NCI-H1092 (cell line): ENCODE data around the gene ETHE1.
A peak's percentile ranks its signal among the peaks of the same experiment; 100 is the strongest.

ENCODE experiments used
- DNase-seq: peaks from one replicate; lab custom pipeline; 2025; lab: John Stamatoyannopoulos, UW

Gene ETHE1

DNA sequence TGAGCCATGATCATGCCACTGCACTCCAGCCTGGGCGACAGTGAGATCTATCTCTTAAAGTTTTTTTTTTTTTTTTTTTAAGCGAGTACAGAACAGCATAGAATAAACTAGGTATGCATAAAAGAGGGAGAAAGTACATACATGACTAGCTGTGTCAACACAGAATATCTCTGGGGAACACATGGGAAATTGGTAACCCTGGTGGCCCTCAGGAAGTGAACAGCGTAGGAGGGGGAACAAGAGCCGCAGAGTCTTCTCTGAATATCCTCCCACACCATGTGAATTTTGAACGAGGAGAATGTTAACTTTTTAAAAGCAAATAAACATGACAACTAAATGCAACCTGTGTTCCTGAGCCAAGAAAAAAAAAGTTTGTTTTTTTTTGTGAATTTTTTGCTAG is 37.7 kb downstream of the ETHE1 start:
- no peak for DNase-seq

DNA sequence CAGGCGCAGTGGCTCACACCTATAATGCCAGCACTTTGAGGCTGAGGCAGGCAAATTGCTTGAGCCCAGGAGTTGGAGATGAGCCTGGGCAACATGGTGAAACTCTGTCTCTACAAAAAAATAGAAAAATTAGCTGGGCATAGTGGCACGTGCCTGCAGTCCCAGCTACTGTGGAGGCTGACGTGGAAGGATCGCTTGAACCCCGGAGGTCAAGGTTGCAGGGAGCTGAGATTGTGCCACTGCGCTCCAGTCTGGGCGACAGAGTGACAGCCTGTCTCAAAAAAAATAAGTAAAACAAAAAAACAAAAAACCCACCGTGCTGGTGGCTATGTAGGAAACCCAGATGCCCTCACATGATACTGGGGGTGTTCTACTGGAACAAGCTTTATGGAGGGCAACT is 38.8 kb downstream of the ETHE1 start:
- no peak for DNase-seq

DNA sequence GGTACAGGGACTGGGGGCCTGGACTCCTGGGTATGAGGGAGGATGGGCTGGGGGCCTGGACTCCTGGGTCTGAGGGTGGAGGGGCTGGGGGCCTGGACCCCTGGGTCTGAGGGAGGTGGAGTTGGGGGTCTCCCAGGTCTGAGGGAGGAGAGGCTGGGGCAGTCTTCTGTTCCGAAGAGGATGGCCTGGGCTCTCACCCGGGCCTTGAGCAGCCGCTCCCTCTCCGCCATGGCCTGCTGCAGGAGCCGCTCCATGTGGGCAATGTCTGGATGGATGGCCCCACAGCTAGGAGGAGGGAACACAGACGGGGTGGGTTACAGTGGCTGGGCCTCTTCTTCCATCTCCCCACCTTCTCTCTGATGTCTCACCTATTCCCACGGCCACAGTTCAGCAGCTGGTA is 40.6 kb downstream of the ETHE1 start:
- DNase-seq: no peak

DNA sequence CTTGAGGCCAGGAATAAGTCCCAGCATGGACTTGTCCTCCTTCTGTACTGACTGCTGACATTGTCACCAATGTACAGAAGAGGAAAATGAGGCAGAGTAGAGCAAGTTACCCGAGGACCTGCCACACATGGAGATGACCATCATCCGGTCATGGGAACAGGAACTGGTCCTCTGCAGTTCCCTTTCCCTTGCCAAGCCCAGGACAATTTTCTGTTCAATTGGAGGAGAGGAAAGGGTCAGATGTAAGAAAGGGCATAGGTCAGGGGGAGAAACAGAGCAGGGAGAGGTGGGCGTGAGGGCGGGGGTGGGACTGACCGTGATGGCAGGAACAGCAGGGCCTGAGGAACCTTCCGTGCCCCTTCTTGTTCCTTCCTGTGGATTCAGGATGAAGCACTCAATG is 41.0 kb downstream of the ETHE1 start:
- no peak for DNase-seq

DNA sequence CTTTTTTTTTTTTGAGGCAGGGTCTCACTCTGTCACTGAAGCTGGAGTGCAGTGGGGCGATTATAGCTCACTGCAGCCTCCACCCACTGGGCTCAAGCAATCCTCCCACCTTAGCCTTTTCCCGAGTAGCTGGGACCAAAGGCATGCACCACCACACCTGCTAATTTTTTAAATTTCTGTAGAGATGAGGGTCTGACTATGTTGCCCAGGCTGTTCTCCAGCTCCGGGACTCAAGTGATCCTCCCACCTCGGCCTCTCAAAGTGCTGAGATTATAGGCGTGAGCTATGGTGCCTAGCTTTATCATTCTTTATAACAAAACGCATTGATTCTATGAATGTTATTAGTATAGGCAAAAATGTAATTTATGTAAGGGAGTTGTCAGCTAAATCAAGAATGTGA is 43.7 kb downstream of the ETHE1 start:
- DNase-seq: no peak

DNA sequence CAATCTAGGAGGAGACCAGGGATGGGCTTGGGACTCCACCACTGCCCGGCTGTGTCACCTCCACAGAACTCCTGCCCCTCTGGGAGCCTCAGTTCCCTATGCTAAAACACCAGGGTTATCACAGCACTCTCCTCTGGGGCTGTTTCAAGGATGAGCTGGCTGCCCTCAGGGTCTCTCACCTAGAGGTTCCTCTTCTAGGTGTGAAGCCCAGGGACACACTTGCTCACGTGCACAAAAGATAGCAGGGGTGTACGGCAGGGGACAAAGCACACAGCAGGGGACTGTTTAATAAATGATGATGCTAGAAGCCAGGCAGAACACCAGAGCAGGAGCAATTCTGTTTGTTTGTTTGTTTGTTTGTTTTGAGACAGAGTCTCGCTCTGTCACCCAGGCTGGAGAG is 44.8 kb downstream of the ETHE1 start:
- DNase-seq: no peak

DNA sequence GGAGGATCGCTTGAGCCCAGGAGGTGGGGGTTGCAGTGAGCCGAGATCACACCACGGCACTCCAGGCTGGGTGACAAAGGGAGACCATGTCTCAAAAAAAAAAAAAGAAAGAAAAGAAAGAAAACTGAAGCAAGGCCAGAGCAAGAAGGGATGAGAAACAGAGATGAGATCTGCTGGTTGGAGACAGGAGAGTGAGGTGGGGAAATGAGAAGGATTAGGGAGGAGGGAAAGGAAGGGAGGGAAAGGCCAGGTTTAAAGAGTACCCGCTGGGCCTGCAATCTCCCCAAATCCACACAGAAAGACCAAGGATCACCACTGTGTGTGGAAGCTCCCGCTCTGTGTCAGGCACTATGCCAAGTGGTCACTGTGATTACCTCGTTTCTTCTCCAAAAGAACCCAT is 45.3 kb downstream of the ETHE1 start:
- no peak for DNase-seq

DNA sequence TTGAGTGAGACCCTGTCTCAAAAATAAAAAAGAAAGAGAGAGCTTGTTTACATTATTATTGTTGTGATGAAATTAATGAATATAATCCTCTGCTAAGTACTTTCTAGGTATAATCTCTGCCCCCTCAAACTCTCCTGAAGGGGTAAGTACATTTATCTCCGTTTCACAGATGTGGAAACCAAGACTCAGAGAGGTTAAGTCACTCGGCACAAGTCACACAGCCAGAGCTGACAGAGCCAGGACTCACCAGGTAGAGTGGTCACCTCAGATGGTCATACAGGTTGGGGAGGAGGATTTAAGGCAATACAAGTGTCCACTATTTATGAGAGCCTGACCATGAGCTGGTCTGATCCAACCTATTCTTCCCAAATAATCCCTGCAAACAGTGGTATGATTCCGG is 46.4 kb downstream of the ETHE1 start:
- DNase-seq: no peak

DNA sequence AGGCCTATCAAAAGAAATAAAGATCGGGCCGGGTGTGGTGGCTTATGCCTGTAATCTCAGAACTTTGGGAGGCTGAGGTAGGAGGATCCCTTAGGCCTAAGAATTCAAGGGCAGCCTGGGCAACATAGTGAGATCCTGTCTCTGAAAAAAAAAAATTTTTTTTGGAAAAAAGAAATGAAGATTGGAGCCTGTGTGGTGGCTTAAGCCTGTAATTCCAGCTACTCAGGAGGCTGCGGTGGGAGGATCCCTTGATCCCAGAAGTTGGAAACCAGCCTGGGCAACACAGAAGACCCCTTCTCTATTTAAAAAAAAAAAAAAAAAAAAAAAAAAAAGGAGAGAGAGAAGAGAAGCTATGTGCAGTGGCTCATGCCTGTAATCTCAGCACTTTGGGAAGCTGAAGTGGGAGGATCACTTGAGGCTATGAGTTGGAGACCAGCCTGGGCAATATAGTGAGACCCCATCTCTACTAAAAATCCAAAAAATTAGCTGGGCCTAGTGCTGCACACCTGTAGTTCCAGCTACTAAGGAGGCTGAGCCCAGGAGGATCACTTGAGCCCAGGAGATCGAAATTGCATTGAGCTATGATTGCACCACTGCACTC is 46.9 kb downstream of the ETHE1 start:
- no peak for DNase-seq

DNA sequence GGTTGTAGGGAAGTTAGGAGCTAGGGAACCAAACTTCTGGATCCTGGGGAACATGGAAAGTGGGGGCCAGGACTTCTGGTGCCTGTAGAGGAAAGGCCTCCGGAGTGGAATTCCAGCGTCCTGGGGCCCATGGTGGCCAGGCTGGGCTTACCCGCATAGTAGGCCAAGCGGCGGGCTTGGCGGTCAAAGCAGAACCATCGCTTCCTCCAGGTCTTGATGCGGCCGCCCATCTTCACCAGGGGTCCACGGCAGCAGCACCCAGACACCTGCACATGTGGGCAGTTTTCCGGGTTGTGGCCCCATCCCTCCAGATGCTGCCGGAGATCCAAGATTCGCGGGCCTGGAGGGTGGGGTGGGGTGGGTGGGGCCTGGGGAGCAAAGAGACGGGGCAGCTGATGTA is 47.8 kb downstream of the ETHE1 start:
- no peak for DNase-seq

DNA sequence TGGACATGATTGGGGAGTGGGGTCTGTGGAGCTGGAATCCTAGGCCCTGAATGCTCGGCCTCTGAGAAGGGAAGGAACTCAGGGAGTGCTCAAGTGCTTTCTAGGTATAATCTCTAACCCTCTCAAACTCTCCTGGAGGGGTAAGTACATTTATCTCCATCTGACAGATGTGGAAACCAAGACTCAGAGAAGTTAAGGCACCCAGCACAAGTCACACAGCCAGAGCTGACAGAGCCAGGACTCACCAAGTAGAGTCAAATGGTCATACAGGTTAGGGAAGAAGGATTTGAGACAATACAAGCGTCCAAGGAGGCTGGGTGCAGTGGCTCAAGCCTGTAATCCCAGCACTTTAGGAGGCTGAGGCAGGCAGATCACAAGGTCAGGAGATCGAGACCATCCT is 48.7 kb downstream of the ETHE1 start:
- no peak for DNase-seq

DNA sequence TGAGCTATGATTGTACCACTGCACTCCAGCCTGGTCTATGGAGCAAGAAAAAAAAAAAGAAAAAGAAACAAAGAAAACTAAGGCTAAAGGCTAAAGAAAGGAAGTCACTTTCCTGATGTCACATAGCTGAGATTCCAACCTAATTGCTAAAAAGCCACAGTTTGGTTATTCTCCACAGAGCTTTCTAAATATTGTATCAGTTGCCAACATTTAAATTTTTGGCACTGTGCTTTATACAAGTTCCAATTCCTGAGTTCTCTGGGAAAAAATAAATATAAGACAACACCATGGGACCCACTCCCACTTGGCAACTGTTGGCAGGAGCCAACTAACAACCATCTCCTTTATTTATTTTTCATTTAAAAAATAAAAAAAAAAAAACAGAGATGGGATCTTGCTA is 50.4 kb downstream of the ETHE1 start:
- DNase-seq: no peak

DNA sequence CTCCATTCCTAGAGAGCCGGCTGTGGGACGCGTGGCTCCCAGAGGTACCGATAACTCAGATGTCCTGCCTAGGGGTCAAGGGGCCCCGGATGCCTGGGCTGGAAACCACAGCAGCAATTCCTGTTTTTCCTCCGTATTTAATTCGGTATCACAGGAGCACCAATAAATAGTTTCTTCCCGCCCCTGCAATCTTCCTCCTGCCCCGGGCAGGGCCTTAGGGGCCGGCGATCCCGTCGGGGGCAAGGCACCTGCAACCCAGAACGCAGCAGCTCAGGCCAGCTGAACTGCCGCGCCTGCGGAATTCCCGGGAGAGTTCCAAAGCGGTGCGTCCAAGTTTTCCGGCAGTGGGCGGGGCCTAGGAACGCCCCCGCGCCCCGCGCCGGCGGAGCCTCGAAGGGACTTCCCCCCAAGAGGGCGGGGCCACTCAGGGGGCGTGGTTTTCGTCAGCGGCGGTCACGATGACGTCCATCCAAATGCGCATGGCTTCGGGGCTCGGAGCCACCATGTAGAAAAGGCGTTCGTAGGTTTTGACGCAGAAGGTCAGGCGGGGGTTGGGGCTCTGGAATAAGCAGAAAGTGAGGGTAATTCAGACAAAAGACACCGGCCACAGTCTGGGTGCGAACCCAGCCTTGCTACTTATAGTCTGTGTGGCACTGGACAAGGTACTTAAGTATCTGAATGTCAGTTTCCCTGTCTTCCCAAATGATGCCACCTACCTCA is 51.9 kb downstream of the ETHE1 start:
- DNase-seq: peak; percentile 78

DNA sequence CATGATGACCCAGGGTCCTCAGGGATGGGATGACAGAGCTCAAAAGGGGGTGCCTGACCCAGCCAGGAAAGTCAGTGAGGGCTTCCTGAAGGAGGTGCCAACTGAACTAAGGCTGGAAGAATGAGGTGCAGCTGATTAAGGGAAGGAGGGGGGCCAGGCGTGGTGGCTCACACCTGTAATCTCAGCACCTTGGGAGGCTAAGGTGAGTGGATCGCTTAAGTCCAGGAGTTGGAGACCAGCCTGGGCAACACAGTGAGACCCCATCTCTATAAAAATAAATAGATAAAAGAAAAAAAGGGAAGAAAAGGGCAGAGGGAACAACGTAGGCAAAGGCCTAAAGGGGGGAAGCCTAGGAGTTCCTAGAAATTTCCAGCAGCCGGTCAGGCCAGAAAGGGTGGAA is 52.5 kb downstream of the ETHE1 start:
- DNase-seq: no peak

DNA sequence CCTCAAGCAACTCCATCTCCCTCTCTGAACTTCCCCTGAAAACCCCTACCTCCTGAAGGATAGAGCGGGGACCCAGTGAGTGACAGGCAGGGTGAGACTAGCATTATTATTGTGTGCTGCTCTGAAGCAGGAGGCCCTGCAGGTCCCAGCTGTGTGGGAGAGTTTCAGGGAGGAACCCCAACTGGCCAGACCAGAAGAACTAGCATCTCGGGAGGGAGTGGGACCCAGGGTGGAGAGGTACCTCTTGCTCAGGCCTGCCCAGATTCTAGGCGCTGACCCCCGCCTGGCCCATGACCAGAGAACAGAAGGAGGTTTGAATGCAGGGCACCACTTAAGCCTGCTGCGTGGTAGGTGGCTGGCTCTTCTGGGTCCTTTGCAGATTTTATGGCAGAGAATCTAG is 55.9 kb downstream of the ETHE1 start:
- DNase-seq: no peak

DNA sequence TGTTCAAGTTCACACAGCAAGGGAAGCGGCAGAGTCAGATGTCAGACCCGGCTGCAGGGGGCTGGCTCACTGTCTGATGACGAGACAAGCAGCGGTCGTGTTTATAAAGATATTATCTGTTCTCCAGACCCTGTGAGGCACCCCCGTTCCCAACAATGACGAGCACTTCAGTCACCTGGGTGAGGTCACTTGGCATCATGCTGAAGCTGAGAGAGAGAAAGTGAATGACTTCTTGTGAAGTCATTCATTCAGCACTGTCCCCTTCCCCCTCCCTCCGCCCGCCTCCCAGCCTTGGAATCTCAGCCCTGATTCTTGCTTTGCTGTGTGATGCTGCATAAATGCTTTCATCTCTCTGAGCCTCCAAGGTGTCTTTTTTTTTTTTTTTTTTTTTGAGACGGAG is 56.7 kb downstream of the ETHE1 start:
- no peak for DNase-seq

DNA sequence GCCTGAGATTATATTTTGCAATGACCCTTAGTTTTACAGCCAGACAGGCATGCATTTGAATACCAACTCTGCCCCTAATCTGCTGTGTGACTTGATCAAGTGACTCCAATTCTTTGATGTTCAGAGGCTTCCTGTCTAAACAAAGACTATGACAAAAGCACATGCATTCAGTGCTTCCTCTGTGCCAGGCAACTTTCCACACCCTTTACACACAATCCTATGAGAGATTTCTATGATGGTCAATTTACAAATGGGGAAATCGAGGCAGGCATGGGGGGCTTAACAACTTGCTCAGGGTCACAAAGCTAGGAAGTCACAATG is 57.9 kb downstream of the ETHE1 start:
- DNase-seq: no peak

DNA sequence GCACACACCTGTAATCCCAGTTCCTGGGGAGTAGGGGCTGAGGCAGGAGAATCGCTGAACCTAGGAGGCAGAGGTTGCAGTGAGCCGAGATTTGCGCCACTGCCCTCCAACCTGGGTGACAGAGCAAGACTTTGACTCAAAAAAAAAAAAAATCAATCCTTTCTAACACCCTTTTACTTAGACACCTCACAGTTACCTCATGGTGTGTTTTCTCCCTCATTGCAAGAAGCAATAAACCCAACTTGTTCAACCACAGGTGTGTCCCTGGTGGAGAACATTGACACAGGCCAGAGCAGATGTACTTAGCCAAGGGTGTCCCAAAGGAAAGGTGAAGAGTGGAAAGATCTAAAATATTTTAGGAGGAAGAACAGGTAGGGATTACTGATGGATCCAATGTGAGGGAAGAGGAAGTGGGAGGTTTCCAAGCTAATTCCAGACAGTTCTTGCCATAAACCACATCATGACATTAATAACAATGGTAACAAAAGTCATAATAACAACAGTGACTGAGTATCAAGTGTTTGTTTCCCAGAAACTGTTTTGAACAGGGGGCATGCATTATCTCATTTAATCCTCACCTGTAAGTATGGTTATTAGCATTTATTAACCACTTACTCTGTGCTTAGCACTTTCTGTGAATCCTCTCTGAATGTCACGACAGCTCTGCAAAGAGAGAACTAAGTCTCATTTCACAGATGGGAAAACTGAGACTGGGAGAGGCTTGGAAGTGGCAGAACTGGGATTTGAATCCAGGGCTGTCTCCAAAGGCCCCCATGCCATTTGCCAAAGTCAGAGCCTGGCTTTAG is 58.4 kb downstream of the ETHE1 start:
- DNase-seq: no peak

DNA sequence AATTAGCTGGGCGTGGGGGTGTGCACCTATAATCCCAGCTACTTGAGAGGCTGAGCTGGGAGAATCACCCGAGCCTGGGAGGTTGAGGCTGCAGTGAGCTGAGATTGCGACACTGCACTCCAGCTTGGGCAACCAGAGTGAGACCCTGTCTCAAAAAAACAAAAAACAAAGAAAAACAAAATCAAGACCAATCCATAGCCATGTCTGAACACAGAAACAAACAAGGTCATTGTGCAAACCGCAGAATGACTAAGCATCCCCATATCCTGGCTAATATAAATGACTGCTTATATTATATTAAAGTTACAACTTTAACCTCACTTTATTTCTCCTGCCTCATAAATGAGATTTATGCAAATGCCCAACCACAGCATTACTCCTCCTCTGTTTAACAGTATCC is 59.3 kb downstream of the ETHE1 start:
- no peak for DNase-seq

DNA sequence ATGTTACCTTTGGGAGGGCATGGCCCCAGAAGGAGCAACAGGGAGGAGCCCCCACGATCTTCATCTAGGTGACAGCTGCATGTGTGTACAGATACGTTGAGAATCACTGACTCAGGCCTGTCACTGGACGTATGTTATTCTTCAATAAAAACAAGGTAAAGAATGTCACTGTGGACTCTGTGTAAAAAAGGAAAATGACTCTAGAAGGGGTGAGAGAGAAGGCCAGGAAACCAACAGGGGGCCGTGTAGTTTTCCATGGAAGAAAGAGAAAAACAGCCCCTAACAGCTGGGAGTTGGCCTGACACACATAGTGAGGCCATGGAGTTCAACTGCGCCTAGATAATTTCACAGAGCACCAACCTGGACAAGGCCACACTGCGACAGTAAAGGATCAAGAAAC is 59.7 kb downstream of the ETHE1 start:
- no peak for DNase-seq

DNA sequence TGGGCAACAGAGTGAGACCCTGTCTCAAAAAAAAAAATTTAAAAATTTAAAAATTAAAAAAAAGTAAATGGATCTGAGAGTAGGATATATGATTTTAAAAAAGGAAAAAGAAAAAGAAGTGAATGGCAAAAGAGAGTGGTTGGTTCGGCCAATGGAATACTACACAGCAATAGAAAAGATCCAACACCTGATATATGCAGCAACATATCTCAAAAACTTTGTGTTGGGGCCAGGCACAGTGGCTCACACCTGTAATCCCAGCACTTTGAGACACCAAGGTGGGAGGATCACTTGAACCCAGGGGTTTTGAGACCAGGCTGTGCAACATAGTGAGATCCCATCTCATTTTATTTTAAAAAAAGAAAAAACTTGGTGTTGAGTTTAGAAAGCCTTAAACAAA is 60.2 kb downstream of the ETHE1 start:
- no peak for DNase-seq

DNA sequence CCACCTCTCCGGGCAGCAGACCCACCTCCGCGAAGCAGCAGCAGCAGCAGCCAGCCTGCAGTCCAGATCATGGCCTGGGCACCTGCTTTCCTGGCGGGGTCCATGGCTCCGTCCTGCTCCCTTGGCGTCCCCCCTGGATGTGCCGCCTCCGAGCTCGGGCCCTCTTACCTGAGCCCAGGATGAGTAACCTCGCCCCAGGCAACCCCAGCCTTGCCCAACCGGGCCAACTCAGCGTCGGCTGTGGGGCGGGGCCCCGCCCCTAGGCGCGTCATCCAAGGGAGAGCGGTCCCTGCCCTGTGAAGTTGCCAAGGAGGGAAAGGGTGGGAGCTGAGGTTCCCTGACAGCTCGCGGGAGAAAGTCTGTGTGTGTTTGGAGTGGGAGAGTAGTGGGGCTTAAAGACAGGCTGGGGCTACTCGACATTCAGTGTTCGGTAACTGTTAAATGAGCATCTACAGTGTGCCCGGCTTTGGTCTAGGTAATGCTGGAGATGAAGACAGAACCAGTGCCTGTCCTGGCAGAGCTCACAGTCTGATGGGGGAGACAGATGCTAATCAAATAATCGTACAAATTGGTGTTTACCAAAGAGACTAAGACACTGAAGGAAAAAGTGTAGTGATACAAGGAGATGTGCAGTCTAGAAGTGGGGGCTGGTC is 61.4 kb downstream of the ETHE1 start, which contains the start of gene LYPD3:
TSS of gene LYPD3 (minus strand) at position 141 of the 653 bp plus-strand sequence. CDS start at position 104, 37 bp downstream.
- no peak for DNase-seq
